CD8-positive, alpha-beta memory T cell (primary cell): ENCODE data around the gene ECHS1. TPM values are rescaled to one million over a fixed set of nuclear protein-coding genes. Genes with fewer than 3 reads are reported as not detected.

Experiments
- CTCF ChIA-PET: fragments of 350-600 bp; sonication (Branson Sonifier 250); formaldehyde crosslinking; loops from one replicate; lab custom pipeline; 2021; ENCODE audit warnings: antibody characterized with exemption; lab: Charles Lee
- POLR2A ChIA-PET: fragments of 350-600 bp; sonication (Branson Sonifier 250); formaldehyde crosslinking; loops from one replicate; lab custom pipeline; 2021; ENCODE audit warnings: antibody characterized with exemption; lab: Charles Lee
- DNase-seq, 5 donors: peaks; one replicate each; pipeline versions ENCODE4 v3.0.0 to v3.0.0-alpha.2; 2020 to 2022; ENCODE audit warnings: mixed read lengths in 1 of 5
- H3K27ac ChIP-seq: one replicate; pipeline ENCODE4 v1.7.0; 2013; ENCODE audit warnings: low read depth, mild to moderate bottlenecking, low read length, moderate library complexity
- H3K27me3 ChIP-seq: 2 replicates; pipeline ENCODE4 v1.7.0; 2013; ENCODE audit warnings: low read length, mild to moderate bottlenecking; ENCODE audit not compliant: insufficient read depth, poor library complexity, severe bottlenecking
- H3K36me3 ChIP-seq: 2 replicates; pipeline ENCODE4 v1.7.0; 2013; ENCODE audit warnings: mild to moderate bottlenecking, low read length, moderate library complexity; ENCODE audit not compliant: insufficient read depth
- H3K4me1 ChIP-seq: 2 replicates; pipeline ENCODE4 v1.7.0; 2013; ENCODE audit warnings: mild to moderate bottlenecking, low read length, moderate library complexity; ENCODE audit not compliant: insufficient read depth
- H3K4me3 ChIP-seq: 2 replicates; pipeline ENCODE4 v1.7.0; 2013; ENCODE audit warnings: mild to moderate bottlenecking, low read length
- H3K9me3 ChIP-seq: 2 replicates; pipeline ENCODE4 v1.7.0; 2013; ENCODE audit warnings: mild to moderate bottlenecking, low read length
- H3K27ac Mint-ChIP-seq, 8 donors: one replicate each; pipeline ENCODE4 v1.8.0; 2020 to 2021; ENCODE audit warnings: mixed read lengths in 8 of 8, mild to moderate bottlenecking in 6 of 8, inconsistent platforms in 3 of 8, moderate library complexity in 3 of 8
- H3K27me3 Mint-ChIP-seq, 2 donors: one replicate each; pipeline ENCODE4 v1.8.0; 2020 to 2021; ENCODE audit warnings: mixed read lengths in 2 of 2, mild to moderate bottlenecking in 1 of 2, moderate library complexity in 1 of 2
- H3K36me3 Mint-ChIP-seq, 3 donors: one replicate each; pipeline ENCODE4 v1.8.0; 2020 to 2021; ENCODE audit warnings: mixed read lengths in 3 of 3, inconsistent platforms in 1 of 3, mild to moderate bottlenecking in 1 of 3
- H3K4me1 Mint-ChIP-seq, 3 donors: one replicate each; pipeline ENCODE4 v1.8.0; 2020 to 2021; ENCODE audit warnings: mixed read lengths in 3 of 3, inconsistent platforms in 1 of 3, mild to moderate bottlenecking in 1 of 3
- H3K4me3 Mint-ChIP-seq, 7 donors: one replicate each; pipeline ENCODE4 v1.8.0; 2020 to 2021; ENCODE audit warnings: mixed read lengths in 7 of 7, mild to moderate bottlenecking in 6 of 7, moderate library complexity in 4 of 7, inconsistent platforms in 2 of 7
- H3K9me3 Mint-ChIP-seq, 5 donors: one replicate each; pipeline ENCODE4 v1.8.0; 2020 to 2022; ENCODE audit warnings: mixed read lengths in 5 of 5, mild to moderate bottlenecking in 3 of 5, moderate library complexity in 2 of 5, inconsistent platforms in 1 of 5
- polyA plus RNA-seq: library from polyadenylated mRNA; unstranded; fragments of 300-500 nt; fragmentation: Illumina TruSeq; gene quantifications from one replicate; pipeline ENCODE4 v1.2.3, GENCODE V29; 2021
- total RNA-seq, 2 experiments: library from RNA; stranded (reverse); gene quantifications; one replicate each; pipeline ENCODE4 v1.2.3, GENCODE V29; 2021

The ECHS1 gene
- total and polyA plus RNA-seq, 3 experiments from 2014 or later = 74.7 to 103 (median 76.3) TPM

GRCh38 chr10:133312769-133313145, 60.4 kb downstream of the ECHS1 start:
- no peaks in the 10 kb centered on the region for H3K27me3 ChIP-seq
- Mint-ChIP-seq H3K36me3 (peaks cover 0 to 41% (median 6%) of the 10 kb centered on the region in 3 donors), H3K4me3 (peak overlapping the region in 1 of 7 donors; percentile 18), H3K27ac (peak overlapping the region in 1 of 8 donors; percentile 75), H3K4me1 (peaks cover 6% of the 10 kb centered on the region in 3 donors), H3K27me3 (peaks cover 0 to 6% of the 10 kb centered on the region in 2 donors), H3K9me3 (peaks cover 0 to 3% (median 2%) of the 10 kb centered on the region in 5 donors)
- POLR2A ChIA-PET = no interaction called here
- H3K4me3 ChIP-seq = no peak overlapping the region
- peaks cover 17% of the 10 kb centered on the region for H3K36me3 ChIP-seq
- no peaks in the 10 kb centered on the region for H3K9me3 ChIP-seq
- DNase-seq = no peak
- CTCF ChIA-PET = interaction anchor here (4.1 kb wide), 1 partner anchor 16 kb away, joined by 17 read pairs; no protein-coding TSS in a partner anchor
- H3K4me1 ChIP-seq = peaks cover 7% of the 10 kb centered on the region
- no peak overlapping the region for H3K27ac ChIP-seq

Other genes starting within 250 kb of the ECHS1 start
- not detected for gene KNDC1, start 213.1 kb downstream of the ECHS1 start, total RNA-seq
- gene KNDC1, start 213.1 kb downstream of the ECHS1 start, polyA plus RNA-seq = 0.05 TPM
- gene UTF1, start 143.1 kb downstream of the ECHS1 start, total RNA-seq = not detected
- not detected for gene UTF1, start 143.1 kb downstream of the ECHS1 start, polyA plus RNA-seq
- not detected for gene VENTX, start 135.5 kb downstream of the ECHS1 start, total RNA-seq
- gene VENTX, start 135.5 kb downstream of the ECHS1 start, polyA plus RNA-seq = not detected
- 10 to 100 TPM; 67.0 to 70.0 TPM for gene ADAM8, start 96.5 kb downstream of the ECHS1 start, total RNA-seq
- 74.9 TPM for gene ADAM8, start 96.5 kb downstream of the ECHS1 start, polyA plus RNA-seq
- 10 to 100 TPM; 67.9 to 68.1 TPM for gene TUBGCP2, start 64.5 kb downstream of the ECHS1 start, total RNA-seq
- gene TUBGCP2, start 64.5 kb downstream of the ECHS1 start, polyA plus RNA-seq = 39.9 TPM
- 10 to 100 TPM; 82.2 to 83.2 TPM for gene ZNF511, start 64.4 kb downstream of the ECHS1 start, total RNA-seq
- gene ZNF511, start 64.4 kb downstream of the ECHS1 start, polyA plus RNA-seq = 90.8 TPM
- gene CALY, start 36.5 kb downstream of the ECHS1 start, total RNA-seq = 1 to 10 TPM in 1 of 2 experiments, under 1 TPM in 1; 0.92 to 1.3 TPM
- 0.83 TPM for gene CALY, start 36.5 kb downstream of the ECHS1 start, polyA plus RNA-seq
- not detected for gene PRAP1, start 26.0 kb downstream of the ECHS1 start, total RNA-seq
- gene PRAP1, start 26.0 kb downstream of the ECHS1 start, polyA plus RNA-seq = not detected
- 10 to 100 TPM; 34.6 to 39.8 TPM for gene FUOM, start 15.3 kb downstream of the ECHS1 start, total RNA-seq
- 22.9 TPM for gene FUOM, start 15.3 kb downstream of the ECHS1 start, polyA plus RNA-seq
- 1 to 10 TPM; 6.4 to 6.7 TPM for gene PAOX, start 5.9 kb upstream of the ECHS1 start, total RNA-seq
- gene PAOX, start 5.9 kb upstream of the ECHS1 start, polyA plus RNA-seq = 16.8 TPM
- 10 to 100 TPM; 53.9 to 54.6 TPM for gene MTG1, start 20.8 kb upstream of the ECHS1 start, total RNA-seq
- 38.5 TPM for gene MTG1, start 20.8 kb upstream of the ECHS1 start, polyA plus RNA-seq
- not detected for gene SPRN, start 51.3 kb upstream of the ECHS1 start, total RNA-seq
- gene SPRN, start 51.3 kb upstream of the ECHS1 start, polyA plus RNA-seq = 0.43 TPM
- gene SCART1, start 80.6 kb upstream of the ECHS1 start, total RNA-seq = 1 to 10 TPM; 1.4 to 1.5 TPM
- gene SCART1, start 80.6 kb upstream of the ECHS1 start, polyA plus RNA-seq = 3.2 TPM
- under 1 TPM; 0.28 to 0.40 TPM for gene CYP2E1, start 154.0 kb upstream of the ECHS1 start, total RNA-seq
- 0.68 TPM for gene CYP2E1, start 154.0 kb upstream of the ECHS1 start, polyA plus RNA-seq
- 1 to 10 TPM; 1.5 to 1.6 TPM for gene SYCE1, start 192.2 kb upstream of the ECHS1 start, total RNA-seq
- gene SYCE1, start 192.2 kb upstream of the ECHS1 start, polyA plus RNA-seq = 0.33 TPM